ENCODE results near the gene MOB3B.

GRCh38 chr9:27549196-27549755, 19.7 kb upstream of the MOB3B start:
- TF ChIP-seq CTCF (tag by site-specific recombination; IDR thresholded peaks at IDR 0.05) (no peak), ZNF561 (tag by site-specific recombination; IDR thresholded peaks at IDR 0.05; ENCODE audit: borderline replicate concordance) (no peak), ZNF157 (tag by site-specific recombination; IDR thresholded peaks at IDR 0.05) (no peak), ZNF274 (IDR thresholded peaks at IDR 0.05; ENCODE audit: low read length) (no peak), ZNF274 (tag by site-specific recombination; IDR thresholded peaks at IDR 0.05; ENCODE audit: borderline replicate concordance) (no peak), SP2 (tag by site-specific recombination; IDR thresholded peaks at IDR 0.05) (no peak)
- TF ChIP-seq, protein P1, sequence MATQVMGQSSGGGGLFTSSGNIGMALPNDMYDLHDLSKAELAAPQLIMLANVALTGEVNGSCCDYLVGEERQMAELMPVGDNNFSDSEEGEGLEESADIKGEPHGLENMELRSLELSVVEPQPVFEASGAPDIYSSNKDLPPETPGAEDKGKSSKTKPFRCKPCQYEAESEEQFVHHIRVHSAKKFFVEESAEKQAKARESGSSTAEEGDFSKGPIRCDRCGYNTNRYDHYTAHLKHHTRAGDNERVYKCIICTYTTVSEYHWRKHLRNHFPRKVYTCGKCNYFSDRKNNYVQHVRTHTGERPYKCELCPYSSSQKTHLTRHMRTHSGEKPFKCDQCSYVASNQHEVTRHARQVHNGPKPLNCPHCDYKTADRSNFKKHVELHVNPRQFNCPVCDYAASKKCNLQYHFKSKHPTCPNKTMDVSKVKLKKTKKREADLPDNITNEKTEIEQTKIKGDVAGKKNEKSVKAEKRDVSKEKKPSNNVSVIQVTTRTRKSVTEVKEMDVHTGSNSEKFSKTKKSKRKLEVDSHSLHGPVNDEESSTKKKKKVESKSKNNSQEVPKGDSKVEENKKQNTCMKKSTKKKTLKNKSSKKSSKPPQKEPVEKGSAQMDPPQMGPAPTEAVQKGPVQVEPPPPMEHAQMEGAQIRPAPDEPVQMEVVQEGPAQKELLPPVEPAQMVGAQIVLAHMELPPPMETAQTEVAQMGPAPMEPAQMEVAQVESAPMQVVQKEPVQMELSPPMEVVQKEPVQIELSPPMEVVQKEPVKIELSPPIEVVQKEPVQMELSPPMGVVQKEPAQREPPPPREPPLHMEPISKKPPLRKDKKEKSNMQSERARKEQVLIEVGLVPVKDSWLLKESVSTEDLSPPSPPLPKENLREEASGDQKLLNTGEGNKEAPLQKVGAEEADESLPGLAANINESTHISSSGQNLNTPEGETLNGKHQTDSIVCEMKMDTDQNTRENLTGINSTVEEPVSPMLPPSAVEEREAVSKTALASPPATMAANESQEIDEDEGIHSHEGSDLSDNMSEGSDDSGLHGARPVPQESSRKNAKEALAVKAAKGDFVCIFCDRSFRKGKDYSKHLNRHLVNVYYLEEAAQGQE (tag by site-specific recombination; IDR thresholded peaks at IDR 0.05) = no peak

Data from HEK293 (cell line).